Endothelial cell of umbilical vein (primary cell): Measurements from ENCODE around the gene PPP1R16B. TPM values are rescaled to one million over a fixed set of nuclear protein-coding genes. Genes with fewer than 3 reads are reported as not detected.

Experiments
- BruUV-seq: library from RNA; stranded (reverse); fragments of 400-500 nt; replicated peaks from 2 replicates; lab custom pipeline; 2021; lab: Mats Ljungman, UMichigan
- CTCF ChIA-PET: fragments of 300-600, 350-600 bp; sonication (Branson Sonifier 250); formaldehyde crosslinking; loops from one replicate; lab custom pipeline; 2021; ENCODE audit warnings: antibody characterized with exemption, inconsistent platforms; lab: Charles Lee
- POLR2A ChIA-PET: fragments of 300-600, 350-600 bp; sonication (Branson Sonifier 250); formaldehyde crosslinking; loops from one replicate; lab custom pipeline; 2021; ENCODE audit warnings: antibody characterized with exemption, inconsistent platforms; lab: Charles Lee
- DNase-seq: peaks from one replicate; pipeline ENCODE4 v3.0.0-alpha.2; 2011; ENCODE audit warnings: low read depth, low spot score
- FAIRE-seq: peaks from 2 replicates; lab custom pipeline; 2011; peaks lifted over from hg19 to GRCh38; lab: Jason Lieb, UNC
- H2AFZ ChIP-seq: 2 replicates; pipeline ENCODE4 v1.6.0; 2012; ENCODE audit warnings: low read depth, low read length, control low read depth, inconsistent platforms
- H3K27ac ChIP-seq: 2 replicates; pipeline ENCODE4 v1.5.1; 2011; ENCODE audit warnings: low read depth, mild to moderate bottlenecking, control low read depth, low read length, moderate library complexity; ENCODE audit not compliant: insufficient read depth
- H3K27me3 ChIP-seq, 2 experiments: 2 replicates each; pipeline versions ENCODE4 v1.6.0 to v1.6.1; 2011; ENCODE audit warnings: low read length in 2 of 2, mixed read lengths in 1 of 2; ENCODE audit not compliant: control insufficient read depth in 2 of 2, insufficient read depth in 2 of 2
- H3K36me3 ChIP-seq, 2 experiments: 2 replicates in 1 of 2; 3 replicates in 1 of 2; pipeline ENCODE4 v1.5.1; 2011; ENCODE audit warnings: low read length in 2 of 2, mild to moderate bottlenecking in 1 of 2, moderate library complexity in 1 of 2; ENCODE audit not compliant: control insufficient read depth in 2 of 2, insufficient read depth in 2 of 2; ENCODE audit errors: extremely low read depth in 1 of 2
- H3K4me1 ChIP-seq: 3 replicates; pipeline ENCODE4 v1.5.1; 2011; ENCODE audit warnings: mild to moderate bottlenecking, low read length; ENCODE audit not compliant: control insufficient read depth, insufficient read depth; ENCODE audit errors: extremely low read depth
- H3K4me2 ChIP-seq: 2 replicates; pipeline ENCODE4 v1.6.1; 2011; ENCODE audit warnings: low read length, control low read depth, mixed read lengths; ENCODE audit not compliant: insufficient read depth
- H3K4me3 ChIP-seq, 3 experiments: fragments of 200-600 bp in 1 of 3; sonication (generic), shearing (Covaris generic) in 1 of 3; replicated peaks in 1 of 3; 2 replicates each; pipeline ENCODE4 v1.5.1; 2011 to 2016; ENCODE audit warnings: control low read depth in 3 of 3, low read length in 3 of 3, mild to moderate bottlenecking in 2 of 3, inconsistent platforms in 1 of 3, low read depth in 1 of 3, moderate library complexity in 1 of 3; ENCODE audit not compliant: insufficient read depth in 1 of 3
- H3K79me2 ChIP-seq: 2 replicates; pipeline ENCODE4 v1.6.0; 2012; ENCODE audit warnings: low read length, inconsistent platforms; ENCODE audit not compliant: control insufficient read depth, insufficient read depth
- H3K9ac ChIP-seq: replicated peaks from 2 replicates; pipeline ENCODE3; 2011; ENCODE audit warnings: low read length, control low read depth; ENCODE audit not compliant: insufficient read depth; ENCODE audit errors: extremely low read depth
- H3K9me1 ChIP-seq: replicated peaks from 3 replicates; pipeline ENCODE4 v1.6.0; 2011; ENCODE audit warnings: mild to moderate bottlenecking, low read length; ENCODE audit not compliant: control insufficient read depth, insufficient read depth; ENCODE audit errors: extremely low read depth
- H3K9me3 ChIP-seq: replicated peaks from 2 replicates; pipeline ENCODE4 v1.5.1; 2012; ENCODE audit warnings: low read length, inconsistent platforms; ENCODE audit not compliant: control insufficient read depth, insufficient read depth
- H4K20me1 ChIP-seq: replicated peaks from 2 replicates; pipeline ENCODE3; 2011; ENCODE audit warnings: mild to moderate bottlenecking, low read length; ENCODE audit not compliant: control insufficient read depth, insufficient read depth; ENCODE audit errors: extremely low read depth
- CTCF ChIP-seq, 2 donors: IDR thresholded peaks; 1 replicate in 1 of 2; 2 replicates in 1 of 2; pipeline ENCODE4 v1.5.1; 2011; ENCODE audit warnings: low read length in 2 of 2, mild to moderate bottlenecking in 2 of 2, moderate library complexity in 2 of 2, control low read depth in 1 of 2, inconsistent platforms in 1 of 2, low read depth in 1 of 2; ENCODE audit not compliant: insufficient read depth in 1 of 2; ENCODE audit errors: extremely low read depth in 1 of 2
- EZH2 ChIP-seq: IDR thresholded peaks from 2 replicates; pipeline ENCODE4 v1.6.1; 2012; ENCODE audit warnings: borderline replicate concordance, low read depth, mild to moderate bottlenecking, moderate library complexity, low read length, inconsistent platforms; ENCODE audit not compliant: severe bottlenecking
- FOS ChIP-seq: IDR thresholded peaks from 2 replicates; pipeline ENCODE4 v1.6.1; 2011; ENCODE audit warnings: mild to moderate bottlenecking, low read length, moderate library complexity, borderline replicate concordance; ENCODE audit not compliant: insufficient read depth
- GATA2 ChIP-seq: IDR thresholded peaks from 2 replicates; pipeline ENCODE4 v1.7.0; 2011; ENCODE audit warnings: low read depth, mild to moderate bottlenecking, moderate library complexity, mixed read lengths, low read length; ENCODE audit not compliant: insufficient read length, insufficient read depth
- JUN ChIP-seq: IDR thresholded peaks from 2 replicates; pipeline ENCODE4 v1.6.1; 2011; ENCODE audit warnings: borderline replicate concordance, low read depth; ENCODE audit not compliant: insufficient read length, insufficient read depth
- MAX ChIP-seq: IDR thresholded peaks from 2 replicates; pipeline ENCODE4 v1.6.1; 2011; ENCODE audit not compliant: insufficient read depth, insufficient read length
- MYC ChIP-seq: IDR thresholded peaks from one replicate; pipeline ENCODE4 v1.6.1; 2011; ENCODE audit warnings: mild to moderate bottlenecking, low read depth, low read length
- POLR2A ChIP-seq: IDR thresholded peaks from 2 replicates; pipeline ENCODE4 v1.6.1; 2012; ENCODE audit warnings: low read depth, mild to moderate bottlenecking, control low read depth, low read length
- POLR2AphosphoS5 ChIP-seq: IDR thresholded peaks from 2 replicates; pipeline ENCODE4 v1.6.1; 2012; ENCODE audit warnings: low read depth, mild to moderate bottlenecking, control low read depth, low read length, moderate library complexity; ENCODE audit not compliant: insufficient read depth
- dilution Hi-C: fragments of 300-500 bp; cut with MboI; formaldehyde crosslinking; loops from one replicate; pipeline ENCODE4 v1.15.0; 2019; ENCODE audit warnings: low sequenced_read_pairs; ENCODE audit not compliant: extremely low pct_ligation_motif_present
- intact Hi-C: fragments of 100-400 bp; cut with micrococcal nuclease; formaldehyde crosslinking; loops from one replicate; pipeline ENCODE4 v1.10.0; 2022
- polyA plus RNA-seq, 4 experiments: library from polyadenylated mRNA; depleted of rRNA in 3 of 4; stranded (reverse) in 3 of 4; unstranded in 1 of 4; fragments of >200 nt; gene quantifications; 2 replicates each; pipeline versions ENCODE4 v1.2.1 to v1.2.3, GENCODE V29; 2011 to 2012; ENCODE audit warnings: missing spikeins in 1 of 4
- total RNA-seq: library from RNA; stranded (reverse); gene quantifications from 2 replicates; pipeline ENCODE4 v1.2.3, GENCODE V29; 2021

PPP1R16B gene
- total and polyA plus RNA-seq, 2 donors (not counting 3 experiments of a cell fraction or from before 2014, with no cell fraction given) = 34.7 to 68.1 TPM

- intact Hi-C loops (no loop called here), dilution Hi-C loops (no loop called here)
- no peak overlapping the region for H3K4me3 ChIP-seq
- TF ChIP-seq JUN (no peak), POLR2AphosphoS5 (no peak), GATA2 (no peak), MAX (no peak), MYC (no peak), POLR2A (no peak), FOS (no peak), CTCF (IDR thresholded peaks at IDR 0.05; ENCODE audit: extremely low read depth in 1 of 2, insufficient read depth in 1 of 2, low read depth in 1 of 2, low read length in 2 of 2) (no peak), EZH2 (no peak)
- ChIA-PET POLR2A (no interaction called here), CTCF (interaction anchor here (1.0 to 1.2 kb wide), 3 partner anchors 10 to 13 kb away, joined by 3 to 4 read pairs (median 3); partner anchors contain the start of gene PPP1R16B)
- no peaks in the 10 kb centered on the region for H3K9me3 ChIP-seq
- no peak overlapping the region for H2AFZ ChIP-seq
- BruUV-seq = no TSS peak
- H3K9ac ChIP-seq = no peak overlapping the region
- DNase-seq (no peak), FAIRE-seq (no peak)
- H3K27ac ChIP-seq = no peak overlapping the region
- H3K79me2 ChIP-seq = no peaks in the 10 kb centered on the region
- peaks cover 0 to 4% of the 10 kb centered on the region in 2 experiments for H3K36me3 ChIP-seq
- peaks cover 3% of the 10 kb centered on the region for H3K4me1 ChIP-seq
- no peaks in the 10 kb centered on the region for H3K9me1 ChIP-seq
- H4K20me1 ChIP-seq = peaks cover 7% of the 10 kb centered on the region
- H3K4me2 ChIP-seq = no peak overlapping the region
- H3K27me3 ChIP-seq = no peaks in the 10 kb centered on the region
These were observed 12.9 kb downstream of the PPP1R16B start for GRCh38 chr20:38818113-38819065.
